A549 (cell line): Measurements from ENCODE around the gene POLR2F. TPM values are rescaled to one million over a fixed set of nuclear protein-coding genes. Genes with fewer than 3 reads are reported as not detected.

Experiments used
- ATAC-seq, 2 experiments: fragments of 200-7000 bp in 1 of 2; fragments of >200 bp in 1 of 2; cut with Nextera tagmentation in 1 of 2; cut with Tn5 transposase in 1 of 2; 3 replicates each; pipeline versions ENCODE4 v1.8.0 to v1.9.1; 2018 to 2020; ENCODE audit warnings: mild to moderate bottlenecking in 1 of 2, moderate library complexity in 1 of 2
- CTCF ChIA-PET: fragments of 300-600 bp; sonication (Branson Sonifier 250); formaldehyde crosslinking; extraction: SDS; loops from one replicate; lab custom pipeline; 2021; ENCODE audit warnings: antibody characterized with exemption, inconsistent platforms; lab: Yijun Ruan, JAX
- POLR2A ChIA-PET: fragments of 350-600 bp; formaldehyde crosslinking; extraction: SDS; loops from one replicate; lab custom pipeline; 2021; ENCODE audit warnings: antibody characterized with exemption, inconsistent platforms; lab: Yijun Ruan, JAX
- DNase-seq, 2 experiments: peaks; one replicate each; pipeline versions ENCODE4 v3.0.0 to v3.0.0-alpha.2; 2011 to 2016; ENCODE audit warnings: low read depth in 1 of 2, low spot score in 1 of 2
- FAIRE-seq: peaks from 2 replicates; lab custom pipeline; 2011; peaks lifted over from hg19 to GRCh38; lab: Jason Lieb, UNC
- H3K27ac ChIP-seq, 2 experiments: fragments of >200 bp; sonication (Bioruptor Twin); formaldehyde crosslinking; 3 replicates each; pipeline ENCODE4 v1.5.1; 2016 to 2017
- H3K4me1 ChIP-seq: fragments of >200 bp; sonication (Bioruptor Twin); formaldehyde crosslinking; 3 replicates; pipeline ENCODE4 v1.6.1; 2016
- H3K4me2 ChIP-seq: fragments of >200 bp; sonication (Bioruptor Twin); formaldehyde crosslinking; 3 replicates; pipeline ENCODE4 v1.6.1; 2016
- H3K4me3 ChIP-seq: fragments of >200 bp; sonication (Bioruptor Twin); formaldehyde crosslinking; 3 replicates; pipeline ENCODE4 v1.5.1; 2016
- H3K9me3 ChIP-seq: fragments of >200 bp; sonication (Bioruptor Twin); formaldehyde crosslinking; 3 replicates; pipeline ENCODE4 v1.6.1; 2016
- ATOH8 ChIP-seq: fragments of 250-450 bp; sonication (Bioruptor Pico); IDR thresholded peaks from 2 replicates; pipeline ENCODE4 v1.5.0; 2020; ENCODE audit warnings: low read depth, mild to moderate bottlenecking, moderate library complexity
- BCL3 ChIP-seq: fragments of >200 bp; sonication (Bioruptor Twin); formaldehyde crosslinking; IDR thresholded peaks from 3 replicates; pipeline ENCODE4 v1.6.1; 2016
- BHLHE40 ChIP-seq: IDR thresholded peaks from 2 replicates; pipeline ENCODE4 v1.6.1; 2012; ENCODE audit warnings: low read depth, low read length, inconsistent platforms
- CBX2 ChIP-seq: fragments of 200-600 bp; sonication (generic); IDR thresholded peaks from 2 replicates; pipeline ENCODE4 v1.6.1; 2016; ENCODE audit warnings: low read depth, mild to moderate bottlenecking, borderline replicate concordance
- CTCF ChIP-seq: fragments of >200 bp; sonication (Bioruptor Twin); formaldehyde crosslinking; IDR thresholded peaks from 3 replicates; pipeline ENCODE4 v1.5.1; 2016
- E2F6 ChIP-seq: IDR thresholded peaks from 2 replicates; pipeline ENCODE4 v1.6.1; 2012; ENCODE audit warnings: low read depth, borderline replicate concordance
- FOSB ChIP-seq: fragments of 250-450 bp; sonication (Bioruptor Pico); IDR thresholded peaks from 2 replicates; pipeline ENCODE4 v1.5.0; 2020; ENCODE audit warnings: mild to moderate bottlenecking, moderate library complexity
- FOSL2 ChIP-seq, 2 experiments: fragments of 450-650 bp in 1 of 2; fragments of >200 bp in 1 of 2; sonication (Bioruptor Twin) in 1 of 2; formaldehyde crosslinking; IDR thresholded peaks; 2 replicates each; pipeline versions ENCODE4 v1.5.0 to v1.6.1; 2016 to 2020; ENCODE audit warnings: mild to moderate bottlenecking in 1 of 2, moderate library complexity in 1 of 2
- FOXS1 ChIP-seq: fragments of 250-450 bp; sonication (Bioruptor Pico); IDR thresholded peaks from 2 replicates; pipeline ENCODE4 v1.5.0; 2020; ENCODE audit warnings: mild to moderate bottlenecking, moderate library complexity
- GATA3 ChIP-seq: IDR thresholded peaks from 2 replicates; pipeline ENCODE4 v1.6.1; 2012; ENCODE audit warnings: borderline replicate concordance
- HDAC2 ChIP-seq: fragments of 200-600 bp; sonication (generic); IDR thresholded peaks from 2 replicates; pipeline ENCODE4 v1.6.1; 2016
- HES2 ChIP-seq: fragments of >200 bp; sonication (Bioruptor Twin); formaldehyde crosslinking; IDR thresholded peaks from 2 replicates; pipeline ENCODE4 v1.6.1; 2016
- HOXA7 ChIP-seq: fragments of 250-450 bp; sonication (Bioruptor Pico); IDR thresholded peaks from 2 replicates; pipeline ENCODE4 v1.5.0; 2020; ENCODE audit warnings: mild to moderate bottlenecking, moderate library complexity
- JUN ChIP-seq, 2 experiments: fragments of >200 bp; sonication (Bioruptor Twin); formaldehyde crosslinking; IDR thresholded peaks; 2 replicates in 1 of 2; 3 replicates in 1 of 2; pipeline ENCODE4 v1.6.1; 2016 to 2017
- KDM5A ChIP-seq: fragments of 200-600 bp; sonication (generic); IDR thresholded peaks from 2 replicates; pipeline ENCODE4 v1.6.1; 2016; ENCODE audit warnings: antibody characterized with exemption, mild to moderate bottlenecking
- MAX ChIP-seq: IDR thresholded peaks from 2 replicates; pipeline ENCODE4 v1.6.1; 2012
- MYC ChIP-seq: IDR thresholded peaks from 2 replicates; pipeline ENCODE4 v1.6.1; 2012; ENCODE audit warnings: mild to moderate bottlenecking, inconsistent platforms, low read length, improper control_type of control experiment, borderline replicate concordance
- PHF8 ChIP-seq: fragments of 200-600 bp; sonication (generic); IDR thresholded peaks from 2 replicates; pipeline ENCODE4 v1.6.1; 2016; ENCODE audit warnings: low read depth, mild to moderate bottlenecking, antibody characterized with exemption, moderate library complexity, borderline replicate concordance
- RAD21 ChIP-seq, 2 experiments: fragments of >200 bp in 1 of 2; sonication (Bioruptor Twin) in 1 of 2; formaldehyde crosslinking in 1 of 2; IDR thresholded peaks in 1 of 2; conservative IDR thresholded peaks in 1 of 2; 2 replicates in 1 of 2; 3 replicates in 1 of 2; pipeline ENCODE4 v1.6.1; 2012 to 2018; ENCODE audit warnings: inconsistent platforms in 1 of 2
- RCOR1 ChIP-seq: fragments of 150-350 bp; IDR thresholded peaks from 2 replicates; pipeline ENCODE4 v1.6.1; 2014; ENCODE audit warnings: antibody characterized with exemption, low read length, low read depth
- SMC3 ChIP-seq: fragments of >200 bp; sonication (Bioruptor Twin); formaldehyde crosslinking; IDR thresholded peaks from 3 replicates; pipeline ENCODE4 v1.6.1; 2018; ENCODE audit warnings: inconsistent platforms
- SREBF2 ChIP-seq: fragments of 450-650 bp; IDR thresholded peaks from 2 replicates; pipeline ENCODE4 v1.6.1; 2014; ENCODE audit warnings: mild to moderate bottlenecking, moderate library complexity
- TFCP2L1 ChIP-seq: fragments of 250-450 bp; sonication (Bioruptor Pico); IDR thresholded peaks from 2 replicates; pipeline ENCODE4 v1.5.0; 2021; ENCODE audit warnings: mild to moderate bottlenecking
- ZNF302 ChIP-seq: fragments of 250-450 bp; sonication (Bioruptor Pico); IDR thresholded peaks from 2 replicates; pipeline ENCODE4 v1.9.0; 2021; ENCODE audit warnings: inconsistent platforms, mild to moderate bottlenecking, moderate library complexity
- ZSCAN20 ChIP-seq: fragments of 250-450 bp; sonication (Bioruptor Pico); IDR thresholded peaks from 2 replicates; pipeline ENCODE4 v1.8.0; 2022; ENCODE audit warnings: mild to moderate bottlenecking, moderate library complexity
- WGBS: methylation state at CpG from one replicate; pipeline ENCODE4 v1.1.6; 2017; ENCODE audit errors: missing lambda C conversion rate; 5-methylcytosine and 5-hydroxymethylcytosine counted together
- polyA plus RNA-seq, 4 experiments: library from polyadenylated mRNA; depleted of rRNA in 3 of 4; stranded (reverse); fragments of >200 nt; fragmentation: RNase III in 1 of 4; extraction: RNeasy Plus Mini Kit Qiagen cat#74134 plus additional on column Dnase treatment in 1 of 4; gene quantifications; 2 replicates in 3 of 4; 3 replicates in 1 of 4; pipeline ENCODE4 v1.2.3, GENCODE V29; 2011 to 2017

The POLR2F gene
- polyA plus RNA-seq, 2 of the 4 experiments (the other 2 are of a cell fraction): 90.0 to 183 TPM

GRCh38 chr22:37933711-37934376 is 19.7 kb upstream of the POLR2F start:
- Histone ChIP-seq H3K27ac (peak overlapping the region; percentile 40 to 78; a peak in 4 of 6 replicates), H3K4me3 (no peak overlapping the region), H3K4me1 (peaks cover 14% of the 10 kb centered on the region), H3K4me2 (peak overlapping the region; percentile 39; the same call in 2 of the 3 replicates), H3K9me3 (no peaks in the 10 kb centered on the region)
- peak; percentile 51 for FAIRE-seq
- peak; percentile 84 to 87 for DNase-seq
- 16% methylated on average over 6 of the region's 13 CpGs for WGBS
- POLR2A ChIA-PET: interaction anchor here (1.5 kb wide), 1 partner anchor 29 kb away, joined by 5 read pairs; no protein-coding TSS in a partner anchor
- peak; percentile 89 to 96 for ATAC-seq
- no peak for TF ChIP-seq FOSB
- peak; percentile 78 for TF ChIP-seq CTCF
- peak; percentile 46 to 57 for TF ChIP-seq RAD21 (conservative IDR thresholded peaks at IDR 0.05 in 1 of 2, IDR thresholded peaks at IDR 0.05 in 1 of 2)
- TF ChIP-seq MAX: peak; percentile 49; the same call in 1 of the 2 replicates
- 0 out of 2 replicates have a peak, but pooled peaks have one; percentile 32 for TF ChIP-seq FOSL2 (IDR thresholded peaks at IDR 0.05)
- TF ChIP-seq FOSL2 (CRISPR knock-in tag; IDR thresholded peaks at IDR 0.05): peak; percentile 91
- no peak for TF ChIP-seq HES2
- peak; percentile 65 for TF ChIP-seq SMC3
- TF ChIP-seq ZSCAN20 (CRISPR knock-in tag): no peak
- CTCF ChIA-PET: interaction anchor here (0.5 to 4.0 kb wide), 21 partner anchors 8 to 211 kb away, joined by 3 to 20 read pairs (median 4); partner anchors contain the start of gene MICALL1

- no peak for FAIRE-seq
- H3K27ac ChIP-seq: no peak overlapping the region
- H3K4me1 ChIP-seq: no peaks in the 10 kb centered on the region
- WGBS: 78% methylated on average over 4 of the region's 12 CpGs
- no peak for TF ChIP-seq BHLHE40
- no peak for TF ChIP-seq HOXA7
- TF ChIP-seq PHF8: no peak
- no peak for TF ChIP-seq E2F6
- TF ChIP-seq GATA3: no peak
- TF ChIP-seq MYC: no peak
- no peak for TF ChIP-seq CTCF
- TF ChIP-seq JUN (IDR thresholded peaks at IDR 0.05): no peak
- TF ChIP-seq SREBF2: no peak
- no peak for TF ChIP-seq FOXS1 (CRISPR knock-in tag)
- no peak for TF ChIP-seq BCL3
- TF ChIP-seq RCOR1: no peak
- no peak for TF ChIP-seq KDM5A
- no peak for TF ChIP-seq ATOH8
- TF ChIP-seq CBX2: no peak
- TF ChIP-seq ZNF302: no peak
- TF ChIP-seq HDAC2: no peak
- TF ChIP-seq TFCP2L1: no peak
- ChIA-PET POLR2A (no interaction called here), CTCF (interaction anchor here (0.6 to 1.3 kb wide), 3 partner anchors 19 to 299 kb away, joined by 3 read pairs; no protein-coding TSS in a partner anchor)
- no peaks in the 10 kb centered on the region for H3K9me3 ChIP-seq
- H3K4me3 ChIP-seq: no peak overlapping the region
- no peak for DNase-seq
- ATAC-seq: peak; percentile 37 to 47; a peak in 2 of 6 replicates
- no peak overlapping the region for H3K4me2 ChIP-seq
Measured at GRCh38 chr22:37940698-37941376, 12.7 kb upstream of the POLR2F start.
